NCI-H1694 treated with DMSO at 0.1 percent for 48 hours (cell line): ENCODE measurements around the gene GIGYF2.
"Not testable (repeated sequence)": the region's sequence is repeated elsewhere in the genome, so short reads cannot be mapped to it uniquely, and the experiment has no call there.

Experiments
- DNase-seq: peaks from one replicate; lab custom pipeline; 2025; lab: John Stamatoyannopoulos, UW

Gene GIGYF2

GRCh38 chr2:232892221-232892620, 195.1 kb downstream of the GIGYF2 start:
- no peak for DNase-seq

GRCh38 chr2:232892843-232893242, 195.7 kb downstream of the GIGYF2 start:
- no peak for DNase-seq

- no peak for DNase-seq
Measured at GRCh38 chr2:232893834-232894233, 196.7 kb downstream of the GIGYF2 start.

- no peak for DNase-seq
Measured at GRCh38 chr2:232894251-232894650, 197.1 kb downstream of the GIGYF2 start.

- no peak for DNase-seq
Measured at GRCh38 chr2:232894746-232895145, 197.6 kb downstream of the GIGYF2 start.

GRCh38 chr2:232896111-232896510, 199.0 kb downstream of the GIGYF2 start:
- DNase-seq, result no peak

- DNase-seq, result no peak
Measured at GRCh38 chr2:232896720-232897597, 199.8 kb downstream of the GIGYF2 start.

- DNase-seq, result no peak
Measured at GRCh38 chr2:232897598-232898408, 200.7 kb downstream of the GIGYF2 start.

GRCh38 chr2:232898592-232899543, 201.7 kb downstream of the GIGYF2 start:
- DNase-seq, result no peak

- no peak for DNase-seq
Measured at GRCh38 chr2:232900811-232901735, 203.9 kb downstream of the GIGYF2 start.

- no peak for DNase-seq
Measured at GRCh38 chr2:232901736-232902578, 204.8 kb downstream of the GIGYF2 start.

- DNase-seq, result no peak
Measured at GRCh38 chr2:232903989-232904388, 206.9 kb downstream of the GIGYF2 start.

GRCh38 chr2:232906867-232907717, 210.0 kb downstream of the GIGYF2 start:
- DNase-seq, result not testable (repeated sequence)

- DNase-seq, result not testable (repeated sequence)
Measured at GRCh38 chr2:232907718-232908085, 210.6 kb downstream of the GIGYF2 start.

GRCh38 chr2:232908695-232909094, 211.6 kb downstream of the GIGYF2 start:
- no peak for DNase-seq
